ENCODE data around the gene FMN1.

FMN1 gene

DNA sequence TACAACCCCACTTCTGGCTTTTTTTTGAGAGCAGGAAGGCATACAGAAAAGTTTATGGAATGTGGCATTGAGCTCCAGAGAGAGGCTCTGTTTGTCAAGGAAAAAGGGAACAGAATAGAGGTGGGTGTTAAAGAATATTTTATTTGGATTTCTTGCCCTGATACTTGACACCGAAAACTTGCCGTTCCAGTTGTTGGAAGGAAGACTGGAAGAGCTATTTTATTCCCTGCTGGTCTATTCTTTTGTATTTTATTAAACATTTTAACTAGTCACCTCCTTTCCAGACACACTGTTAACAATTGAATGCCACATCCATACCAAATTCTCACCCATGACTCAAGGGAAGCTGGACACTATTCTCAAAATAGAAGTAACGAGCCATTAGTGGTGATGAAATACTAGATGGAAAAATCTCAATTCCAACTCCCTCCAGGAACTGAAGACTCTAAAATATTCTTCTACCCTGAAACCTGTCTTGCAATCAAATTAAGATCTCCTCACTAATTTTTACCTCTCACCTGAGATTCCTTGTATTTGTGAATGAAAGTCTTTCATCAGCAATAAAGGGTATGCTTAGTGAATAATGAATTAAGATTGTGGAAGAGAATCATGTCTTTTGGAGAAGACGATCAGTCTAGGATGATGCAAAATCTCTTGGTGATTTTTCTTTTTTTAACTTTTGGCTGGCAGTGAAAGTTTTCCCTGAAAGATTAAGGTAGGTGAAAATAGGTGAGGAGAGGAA lies 448.2 kb downstream of the FMN1 start:
- DNase-seq: no peak

DNA sequence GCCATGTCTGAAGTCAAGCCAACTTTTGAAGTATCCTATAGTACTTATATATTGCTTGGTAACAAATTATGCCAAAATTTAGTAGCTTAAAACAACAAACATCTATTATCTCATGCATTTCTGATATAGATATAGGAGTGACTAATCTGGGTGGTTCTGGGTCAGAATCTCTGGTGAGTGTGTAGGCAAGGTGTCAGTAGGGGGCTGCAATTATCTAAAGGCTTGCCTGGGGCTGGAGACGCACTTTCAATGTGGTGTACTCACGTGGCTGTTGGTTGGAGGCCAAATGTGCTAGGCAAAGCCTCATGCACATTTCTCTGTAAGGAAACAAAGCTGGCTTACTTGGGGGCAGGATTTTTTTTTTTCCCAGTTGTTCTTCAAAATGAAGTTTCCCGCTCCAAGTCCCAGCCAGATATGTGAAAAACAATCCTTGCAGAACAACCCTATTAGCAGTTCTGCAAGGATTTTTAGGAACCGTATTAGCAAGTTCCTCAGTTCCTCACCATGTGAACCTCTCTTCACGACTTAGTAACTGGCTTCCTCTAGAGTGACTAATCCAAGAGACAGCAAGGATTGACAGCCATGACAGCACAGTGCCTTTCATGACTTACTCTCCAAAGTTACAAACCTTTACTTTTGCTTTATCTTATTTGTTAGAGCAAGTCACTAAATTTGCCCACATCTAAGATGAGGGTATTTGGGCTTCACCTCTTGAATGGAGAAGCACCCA lies 450.9 kb downstream of the FMN1 start:
- no peak for DNase-seq

DNA sequence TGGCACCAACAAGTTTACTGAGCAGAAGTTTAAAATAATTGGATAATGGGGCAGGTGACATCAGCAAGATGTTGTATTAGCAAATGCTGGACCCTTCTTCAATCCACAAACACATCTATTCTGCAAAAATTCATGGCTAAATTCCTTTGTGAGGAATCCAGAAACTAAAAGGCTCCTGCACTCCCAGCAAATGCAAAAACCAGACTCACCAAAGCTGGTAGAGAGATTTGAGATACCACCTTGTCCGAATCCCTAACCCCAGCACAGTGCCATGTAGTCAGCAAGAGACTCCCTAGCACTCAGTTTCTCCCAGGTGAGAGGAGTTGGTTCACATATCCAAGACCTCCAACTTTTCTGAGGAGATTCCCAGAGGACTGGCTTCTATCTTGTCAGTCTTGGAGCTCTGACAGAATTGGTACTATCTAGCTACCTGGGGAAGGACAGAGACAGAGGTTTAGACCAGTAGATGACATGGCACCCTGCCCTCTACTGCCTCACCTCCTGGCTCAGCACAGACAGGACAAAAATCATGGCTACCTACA lies 454.9 kb downstream of the FMN1 start:
- DNase-seq: no peak

DNA sequence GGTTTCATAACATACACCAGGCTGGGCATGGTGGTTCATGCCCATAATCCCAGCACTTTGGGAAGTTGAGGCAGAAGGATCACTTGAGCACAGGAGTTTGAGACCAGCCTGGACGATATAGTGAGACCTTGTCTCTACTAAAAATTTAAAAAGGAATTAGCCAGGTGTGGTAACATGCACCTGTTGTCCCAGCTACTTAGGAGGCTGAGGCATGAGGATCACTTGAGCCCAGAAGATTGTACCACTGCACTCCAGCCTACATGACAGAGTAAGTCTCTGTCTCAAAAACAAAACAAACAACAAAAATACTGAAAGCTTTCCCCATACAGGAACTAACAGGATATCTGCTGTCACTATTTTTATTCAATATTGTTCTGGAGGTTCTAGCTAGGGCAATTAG lies 455.8 kb downstream of the FMN1 start:
- DNase-seq: no peak

DNA sequence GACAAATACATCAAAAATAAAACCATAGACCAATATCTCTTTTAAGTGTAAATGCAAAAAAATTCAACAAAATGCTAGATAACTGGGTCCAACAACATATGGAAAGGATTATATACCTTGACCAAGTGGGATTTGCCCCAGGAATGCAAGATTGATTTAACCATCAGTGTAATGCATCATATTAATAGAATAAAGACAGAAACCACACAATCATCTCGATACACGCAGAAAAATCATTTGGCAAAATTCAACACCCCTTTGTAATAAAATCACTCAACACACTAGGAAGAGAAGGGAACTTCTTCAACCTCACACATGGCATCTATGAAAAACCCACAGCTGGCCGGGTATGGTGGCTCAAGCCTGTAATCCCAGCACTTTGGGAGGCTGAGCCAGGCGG lies 457.2 kb downstream of the FMN1 start:
- no peak for DNase-seq

DNA sequence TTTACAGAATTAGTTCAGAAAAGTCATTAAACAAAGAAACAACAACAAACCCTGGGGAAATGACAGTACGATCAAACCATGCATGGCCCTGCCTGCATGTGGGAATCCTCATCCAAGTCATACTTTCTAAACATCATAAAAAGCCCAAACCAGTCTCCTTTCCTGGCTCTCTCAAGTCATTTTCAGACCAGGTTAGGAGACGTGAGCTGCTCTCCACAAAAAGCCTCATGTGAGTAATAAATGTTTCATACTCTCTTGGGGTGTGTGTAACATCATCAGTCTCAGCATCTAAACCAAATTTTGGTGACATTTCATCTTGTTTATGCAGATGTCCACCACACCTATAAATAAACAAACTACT lies 457.8 kb downstream of the FMN1 start:
- no peak for DNase-seq

DNA sequence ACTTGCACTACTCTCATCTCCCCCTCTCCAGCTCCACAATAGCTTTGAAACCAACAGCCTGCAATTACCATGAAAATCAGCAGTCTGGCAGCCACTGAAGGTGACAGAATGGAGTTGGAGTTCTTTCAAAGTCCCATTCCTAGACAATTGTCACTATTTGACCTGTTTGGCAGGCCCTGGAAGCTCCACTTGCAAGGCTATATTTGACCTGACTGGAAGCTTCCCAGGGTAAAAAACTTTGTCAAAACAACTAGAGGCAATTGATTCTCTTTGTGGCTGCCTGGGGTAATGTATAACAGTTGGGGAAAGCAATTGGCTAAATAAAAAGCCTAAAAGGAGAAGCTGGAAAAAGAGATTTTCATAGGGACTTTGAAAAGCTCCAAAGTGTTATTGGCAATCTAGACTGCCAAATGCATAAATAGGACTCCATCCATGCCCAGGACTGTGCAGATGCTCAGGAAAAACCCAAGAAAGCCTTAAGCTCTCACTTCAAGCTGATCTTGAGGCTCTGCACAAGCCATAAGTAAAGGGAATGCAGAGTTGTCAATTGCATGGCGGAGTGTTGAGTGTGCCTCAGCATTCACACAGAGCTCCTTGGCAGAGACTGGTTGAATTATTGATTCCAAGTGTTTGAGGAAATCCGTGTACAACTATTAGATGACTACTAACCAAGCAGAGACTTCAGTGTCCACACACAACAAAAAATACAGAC lies 458.4 kb downstream of the FMN1 start:
- no peak for DNase-seq

DNA sequence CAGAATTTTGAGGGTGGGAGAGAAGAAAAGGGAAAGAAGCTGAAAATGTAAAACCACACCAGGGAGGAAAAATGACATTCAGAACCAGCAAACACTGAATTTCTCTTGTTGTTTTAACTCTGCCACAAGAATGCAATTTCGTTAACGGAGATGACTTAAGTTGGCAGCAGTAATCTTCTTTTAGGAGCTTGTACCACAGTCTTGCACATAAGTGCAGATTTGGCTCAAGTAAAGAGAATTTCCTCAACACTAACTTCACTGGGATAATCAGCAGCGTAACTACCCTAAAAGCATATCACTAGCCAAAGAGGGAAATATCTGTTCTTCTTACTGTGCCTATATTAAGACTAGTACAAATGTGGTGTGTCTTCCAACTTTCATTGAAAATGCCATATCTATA lies 461.2 kb downstream of the FMN1 start:
- DNase-seq: no peak

DNA sequence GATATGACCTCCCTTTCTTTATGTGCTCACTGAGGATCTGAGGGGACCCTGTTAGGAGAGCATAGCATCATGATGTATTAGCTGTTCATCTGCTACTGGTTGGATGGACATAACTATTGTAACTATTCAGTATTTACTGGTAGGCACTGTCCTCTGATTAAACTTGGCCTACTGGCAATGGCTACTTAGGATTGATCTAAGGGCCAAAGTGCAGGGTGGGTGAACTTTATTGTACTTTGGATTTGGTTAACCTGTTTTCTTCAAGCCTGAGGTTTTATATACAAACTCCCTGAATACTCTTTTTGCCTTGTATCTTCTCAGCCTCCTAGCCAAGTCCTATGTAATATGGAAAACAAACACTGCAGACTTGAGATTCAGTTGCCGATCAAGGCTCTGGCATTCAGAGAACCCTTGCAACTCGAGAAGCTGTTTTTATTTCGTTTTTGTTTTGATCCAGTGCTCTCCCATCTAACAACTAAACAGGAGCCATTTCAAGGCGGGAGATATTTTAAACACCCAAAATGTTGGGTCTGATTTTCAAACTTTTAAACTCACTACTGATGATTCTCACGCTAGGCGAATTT lies 461.8 kb downstream of the FMN1 start:
- DNase-seq: no peak

DNA sequence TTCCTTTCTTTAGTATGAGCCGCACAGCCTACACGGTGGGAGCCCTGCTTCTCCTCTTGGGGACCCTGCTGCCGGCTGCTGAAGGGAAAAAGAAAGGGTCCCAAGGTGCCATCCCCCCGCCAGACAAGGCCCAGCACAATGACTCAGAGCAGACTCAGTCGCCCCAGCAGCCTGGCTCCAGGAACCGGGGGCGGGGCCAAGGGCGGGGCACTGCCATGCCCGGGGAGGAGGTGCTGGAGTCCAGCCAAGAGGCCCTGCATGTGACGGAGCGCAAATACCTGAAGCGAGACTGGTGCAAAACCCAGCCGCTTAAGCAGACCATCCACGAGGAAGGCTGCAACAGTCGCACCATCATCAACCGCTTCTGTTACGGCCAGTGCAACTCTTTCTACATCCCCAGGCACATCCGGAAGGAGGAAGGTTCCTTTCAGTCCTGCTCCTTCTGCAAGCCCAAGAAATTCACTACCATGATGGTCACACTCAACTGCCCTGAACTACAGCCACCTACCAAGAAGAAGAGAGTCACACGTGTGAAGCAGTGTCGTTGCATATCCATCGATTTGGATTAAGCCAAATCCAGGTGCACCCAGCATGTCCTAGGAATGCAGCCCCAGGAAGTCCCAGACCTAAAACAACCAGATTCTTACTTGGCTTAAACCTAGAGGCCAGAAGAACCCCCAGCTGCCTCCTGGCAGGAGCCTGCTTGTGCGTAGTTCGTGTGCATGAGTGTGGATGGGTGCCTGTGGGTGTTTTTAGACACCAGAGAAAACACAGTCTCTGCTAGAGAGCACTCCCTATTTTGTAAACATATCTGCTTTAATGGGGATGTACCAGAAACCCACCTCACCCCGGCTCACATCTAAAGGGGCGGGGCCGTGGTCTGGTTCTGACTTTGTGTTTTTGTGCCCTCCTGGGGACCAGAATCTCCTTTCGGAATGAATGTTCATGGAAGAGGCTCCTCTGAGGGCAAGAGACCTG lies 463.5 kb downstream of the FMN1 start:
- no peak for DNase-seq

DNA sequence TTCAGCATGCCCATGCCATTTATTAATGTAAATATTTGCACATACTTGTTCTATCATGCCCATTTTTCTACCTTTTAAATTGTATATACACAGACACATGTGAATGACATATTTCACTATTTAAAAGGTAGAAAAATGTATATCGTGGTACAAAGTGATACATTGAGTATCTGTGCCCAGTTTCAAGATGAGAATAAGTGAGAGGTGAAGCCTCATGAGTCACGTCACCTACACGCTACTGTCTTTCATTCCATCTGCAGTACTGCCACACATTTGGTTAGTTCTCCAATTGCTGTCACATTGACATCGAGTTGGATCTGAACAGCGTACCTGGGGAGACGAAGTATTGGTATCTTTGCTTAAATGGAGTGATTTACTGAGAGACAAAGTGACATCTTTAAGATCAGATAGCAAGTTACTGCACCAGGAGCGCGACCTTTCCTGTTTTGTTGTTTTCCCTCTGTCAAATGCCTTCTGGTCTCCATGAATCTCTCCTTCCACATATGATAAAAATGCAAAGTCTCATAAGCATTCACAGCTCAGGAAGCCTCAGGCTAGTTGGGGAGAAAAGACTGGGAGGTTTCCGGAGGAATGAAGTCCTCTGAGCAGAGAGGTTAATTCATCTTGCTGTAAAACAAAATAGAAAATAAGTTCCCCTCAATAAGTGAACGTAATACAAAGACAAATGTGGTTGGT lies 464.7 kb downstream of the FMN1 start:
- no peak for DNase-seq

DNA sequence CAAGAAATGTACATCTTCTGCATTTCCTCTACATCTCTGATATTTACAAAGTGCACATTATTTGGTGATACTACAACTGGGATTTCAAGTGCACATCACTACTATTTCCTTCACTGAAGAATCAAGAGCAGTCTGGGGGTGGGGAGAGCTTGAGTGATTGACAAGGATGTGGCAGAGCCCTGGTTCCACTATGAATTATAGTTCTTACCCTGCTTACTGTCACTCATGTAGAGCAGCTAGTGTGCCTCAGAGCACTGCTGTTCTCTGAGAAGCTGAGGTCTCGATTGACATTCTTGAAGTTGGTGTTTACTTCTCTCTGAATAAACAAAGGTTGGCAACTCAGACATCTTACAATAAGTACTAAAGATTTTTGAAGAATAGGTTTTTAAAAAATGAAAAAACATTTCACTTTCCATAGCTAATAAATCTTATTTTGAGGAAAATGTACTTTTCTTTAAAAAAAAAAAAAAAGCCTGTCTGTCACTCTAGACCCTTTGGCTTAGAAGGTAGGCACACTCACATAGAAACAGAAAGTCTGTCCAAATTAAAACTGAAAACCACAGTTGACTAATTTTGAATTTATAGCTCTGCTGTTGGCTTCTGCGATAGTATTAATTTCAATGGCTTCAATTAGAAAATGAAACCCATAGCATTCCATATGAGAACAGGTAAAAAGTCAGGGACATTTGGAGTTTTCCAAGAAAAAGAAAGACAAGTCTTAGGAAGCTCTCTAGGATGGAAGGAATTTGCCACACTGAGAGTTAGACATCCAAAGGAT lies 471.2 kb downstream of the FMN1 start:
- no peak for DNase-seq

DNA sequence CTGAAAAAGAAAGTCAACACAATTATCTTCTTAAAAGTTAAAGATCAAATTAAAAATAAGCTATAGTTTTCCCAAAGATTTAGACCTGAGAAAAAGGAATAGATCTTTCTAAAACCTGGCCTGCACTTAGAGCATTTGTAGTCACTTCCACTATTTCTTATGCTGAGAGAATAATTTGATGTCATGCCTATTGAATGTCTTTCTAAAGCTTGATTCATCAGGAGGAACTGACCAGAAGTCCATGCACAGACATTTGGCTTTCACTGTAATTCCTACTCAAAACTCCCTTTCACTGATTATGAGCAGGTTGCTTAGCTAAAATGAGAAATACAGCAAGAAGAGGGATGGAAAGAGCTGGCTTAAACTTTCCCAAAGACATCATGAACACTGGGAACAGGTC lies 472.4 kb downstream of the FMN1 start:
- DNase-seq: no peak

DNA sequence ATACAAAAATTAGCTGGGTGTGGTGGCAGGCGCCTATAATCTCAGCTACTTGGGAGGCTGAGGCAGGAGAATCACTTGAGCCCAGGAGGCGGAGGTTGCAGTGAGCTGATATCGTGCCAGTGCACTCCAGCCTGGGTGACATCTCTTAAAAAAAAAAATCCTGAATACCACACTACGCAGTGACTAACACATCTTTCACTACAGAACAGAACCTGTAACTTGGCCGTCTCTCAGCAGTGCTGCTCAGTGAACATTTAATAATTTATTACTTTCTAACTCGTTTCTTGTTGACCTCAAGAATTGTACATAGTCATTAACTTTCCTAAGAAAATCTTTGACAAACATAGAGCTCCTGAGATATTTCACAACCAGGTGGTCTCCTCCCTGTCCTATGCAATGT lies 472.9 kb downstream of the FMN1 start:
- DNase-seq: no peak

DNA sequence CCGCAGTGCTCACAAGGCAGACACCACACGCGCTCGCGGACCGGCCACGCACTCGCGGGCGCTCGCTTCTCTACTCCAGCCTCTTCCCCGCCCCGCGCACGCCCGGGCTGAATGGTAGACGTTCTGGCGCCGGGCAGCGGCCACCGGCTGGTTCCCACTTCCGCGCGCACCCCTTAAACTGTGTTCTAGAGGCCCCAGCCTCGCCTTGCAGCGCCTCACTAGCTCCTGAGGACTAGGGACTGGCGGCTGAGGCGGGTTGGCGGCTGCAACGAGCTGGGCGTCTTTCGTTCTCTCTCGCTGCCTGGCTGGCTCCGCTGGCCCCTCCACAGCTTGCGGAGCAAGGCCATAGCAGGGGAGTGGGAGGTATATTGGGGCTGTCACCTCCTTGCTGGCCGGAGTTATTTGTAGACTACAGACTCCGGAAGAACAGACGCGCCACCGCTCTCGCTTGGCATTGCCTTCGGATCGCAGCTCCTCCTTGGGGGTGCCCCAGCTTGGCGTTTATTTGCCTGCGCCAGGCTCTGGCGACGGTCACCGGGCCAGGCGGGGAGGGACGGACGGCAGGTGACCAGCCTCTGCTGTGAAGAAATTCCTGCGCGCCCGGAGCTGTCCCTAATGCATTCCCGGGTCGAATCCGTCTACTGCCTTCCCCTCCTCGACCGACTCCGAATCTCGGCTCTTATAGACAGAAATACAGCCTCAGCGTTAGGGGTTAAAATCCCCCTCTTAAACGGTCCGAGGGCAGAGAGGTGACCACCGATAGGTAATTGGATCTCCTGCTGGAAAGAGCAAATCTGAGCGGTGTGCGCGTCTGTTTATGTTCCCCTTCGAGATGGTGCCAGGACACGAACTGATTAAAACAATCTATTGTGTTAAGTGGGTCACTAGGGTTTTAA lies 475.4 kb downstream of the FMN1 start:
- DNase-seq: no peak

DNA sequence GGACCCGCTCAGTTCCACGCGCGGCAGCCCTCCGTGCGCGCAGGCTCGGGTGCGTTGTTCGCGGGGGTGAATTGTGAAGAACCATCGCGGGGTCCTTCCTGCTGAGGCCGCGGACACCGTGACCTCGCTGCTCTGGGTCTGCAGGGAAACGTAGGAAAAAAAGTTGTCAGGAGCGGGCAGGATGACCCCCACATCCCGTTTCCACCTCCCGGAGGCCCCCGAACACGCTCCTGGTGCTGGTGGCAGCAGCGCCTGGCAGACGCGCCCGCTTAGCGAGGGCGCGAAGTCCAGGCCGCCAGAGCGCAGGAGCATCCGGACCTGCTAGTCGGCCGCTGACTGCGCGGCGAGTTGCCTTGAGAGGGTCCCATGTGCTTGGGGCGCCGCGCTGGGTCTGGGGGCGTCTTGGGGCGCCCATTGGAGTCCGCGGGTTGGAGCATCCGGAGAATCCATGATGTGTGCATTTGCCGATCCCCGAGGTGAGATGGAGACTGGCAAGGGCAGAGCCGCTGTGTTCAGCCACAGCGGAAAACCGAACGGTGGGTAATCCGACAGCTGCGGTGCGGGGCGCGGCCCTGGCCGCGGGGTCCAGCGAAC lies 476.2 kb downstream of the FMN1 start:
- no peak for DNase-seq

DNA sequence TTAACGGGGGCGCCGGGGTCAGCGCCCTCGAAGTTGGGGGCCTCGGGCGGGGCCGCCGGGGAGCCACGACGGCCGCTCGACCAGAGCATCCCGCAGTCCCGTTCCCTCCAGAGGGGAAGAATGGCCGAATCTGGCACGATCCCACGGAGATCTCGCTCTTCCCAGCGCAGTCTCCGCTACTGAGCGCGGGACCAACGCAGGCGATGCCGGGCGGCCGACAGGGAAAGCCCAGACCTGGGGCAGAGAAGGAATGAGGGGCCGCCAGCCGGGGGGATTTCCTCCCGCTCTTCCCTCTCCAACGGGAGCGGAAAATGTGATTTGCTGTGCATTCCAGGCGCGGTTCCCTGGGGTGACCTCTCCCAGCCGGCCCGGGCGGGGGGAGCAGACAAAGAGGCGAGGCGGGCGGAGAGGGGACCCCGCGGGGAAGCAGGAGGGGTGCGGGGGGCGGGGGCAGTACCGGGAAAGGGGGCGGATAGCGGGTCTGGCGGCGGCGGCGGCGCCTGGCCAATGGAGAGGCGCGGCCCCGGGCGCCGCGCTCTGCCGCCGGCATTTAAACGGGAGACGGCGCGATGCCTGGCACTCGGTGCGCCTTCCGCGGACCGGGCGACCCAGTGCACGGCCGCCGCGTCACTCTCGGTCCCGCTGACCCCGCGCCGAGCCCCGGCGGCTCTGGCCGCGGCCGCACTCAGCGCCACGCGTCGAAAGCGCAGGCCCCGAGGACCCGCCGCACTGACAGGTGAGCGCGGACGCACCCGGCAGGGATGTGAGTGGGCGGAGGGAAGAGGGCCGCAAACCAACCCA lies 476.9 kb downstream of the FMN1 start, which contains the start of gene GREM1:
Gene GREM1 (plus strand): TSS at position 579 of the 801 bp plus-strand sequence. CDS start 12,687 bp downstream, outside the sequence.
- DNase-seq: no peak

DNA sequence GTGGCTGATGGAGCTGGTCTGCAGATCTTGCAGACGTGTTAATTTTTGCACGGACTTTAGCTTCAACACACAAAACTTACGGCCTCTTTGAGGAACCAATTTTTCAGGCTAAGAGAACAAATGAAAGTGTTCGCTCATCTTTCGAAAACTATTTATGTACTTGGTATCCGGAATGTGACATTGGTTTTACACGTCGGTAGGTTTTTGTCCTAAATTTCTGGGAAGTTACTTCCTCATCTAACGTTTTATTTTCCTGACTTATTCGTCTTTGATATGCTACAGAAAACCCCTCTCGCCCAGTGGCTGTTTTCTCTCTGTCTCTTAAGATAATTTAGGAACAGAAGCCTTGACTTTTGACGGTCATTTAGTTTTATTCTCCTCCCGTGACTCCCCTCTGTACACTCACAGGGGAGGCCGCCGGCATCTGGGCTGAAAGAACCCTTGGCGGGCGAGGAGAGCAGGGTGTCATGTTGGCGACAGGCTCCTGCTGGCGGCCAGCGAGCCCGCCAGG lies 477.5 kb downstream of the FMN1 start:
- DNase-seq: no peak

All from NCI-H446 treated with DMSO at 0.1 percent for 48 hours (cell line).